ENCODE data around the gene RRAS2. TPM values are rescaled to one million over a fixed set of nuclear protein-coding genes. Genes with fewer than 3 reads are reported as not detected.
"Not testable (repeated sequence)": the region's sequence is repeated elsewhere in the genome, so short reads cannot be mapped to it uniquely, and the experiment has no call there.

The RRAS2 gene
- total RNA-seq, 1 donor from 2014 or later: 51.9 TPM

GRCh38 chr11:14254533-14255237 is 104.3 kb downstream of the RRAS2 start:
- DNase-seq (ENCODE audit: low spot score in 2 of 2, unreplicated experiment in 2 of 2): peak in 1 of 2 experiments; percentile 28
- no peaks in the 10 kb centered on the region for H3K36me3 Mint-ChIP-seq
- H3K9me3 Mint-ChIP-seq: no peaks in the 10 kb centered on the region
- H3K4me3 Mint-ChIP-seq: no peak overlapping the region
- no peak overlapping the region for H3K27ac Mint-ChIP-seq
- H3K4me1 Mint-ChIP-seq: no peaks in the 10 kb centered on the region
- peaks cover 6% of the 10 kb centered on the region for H3K27me3 Mint-ChIP-seq (ENCODE audit: low read depth)
- no peak for TF ChIP-seq CTCF (IDR thresholded peaks at IDR 0.05; ENCODE audit: unreplicated experiment)

GRCh38 chr11:14253840-14254239 is 105.1 kb downstream of the RRAS2 start:
- Mint-ChIP-seq H3K4me3 (no peak overlapping the region), H3K4me1 (no peaks in the 10 kb centered on the region), H3K9me3 (no peaks in the 10 kb centered on the region), H3K27ac (no peak overlapping the region), H3K36me3 (no peaks in the 10 kb centered on the region), H3K27me3 (ENCODE audit: low read depth) (peaks cover 4% of the 10 kb centered on the region)
- DNase-seq (ENCODE audit: low spot score in 2 of 2, unreplicated experiment in 2 of 2): peak in 1 of 2 experiments; percentile 3
- no peak for TF ChIP-seq CTCF (IDR thresholded peaks at IDR 0.05; ENCODE audit: unreplicated experiment)

GRCh38 chr11:14253421-14253820 is 105.6 kb downstream of the RRAS2 start:
- TF ChIP-seq CTCF (IDR thresholded peaks at IDR 0.05; ENCODE audit: unreplicated experiment): no peak
- H3K4me3 Mint-ChIP-seq: no peak overlapping the region
- H3K27ac Mint-ChIP-seq: no peak overlapping the region
- peaks cover 4% of the 10 kb centered on the region for H3K27me3 Mint-ChIP-seq (ENCODE audit: low read depth)
- H3K4me1 Mint-ChIP-seq: no peaks in the 10 kb centered on the region
- H3K36me3 Mint-ChIP-seq: no peaks in the 10 kb centered on the region
- no peak for DNase-seq (ENCODE audit: low spot score in 2 of 2, unreplicated experiment in 2 of 2)
- H3K9me3 Mint-ChIP-seq: no peaks in the 10 kb centered on the region

GRCh38 chr11:14252501-14252900 is 106.5 kb downstream of the RRAS2 start:
- H3K27me3 Mint-ChIP-seq (ENCODE audit: low read depth): peaks cover 10% of the 10 kb centered on the region
- H3K36me3 Mint-ChIP-seq; H3K4me3 Mint-ChIP-seq; H3K27ac Mint-ChIP-seq; DNase-seq (ENCODE audit: low spot score in 2 of 2, unreplicated experiment in 2 of 2); H3K9me3 Mint-ChIP-seq; H3K4me1 Mint-ChIP-seq: not testable (repeated sequence)

- peaks cover 13% of the 10 kb centered on the region for H3K27me3 Mint-ChIP-seq (ENCODE audit: low read depth)
Observed at GRCh38 chr11:14251754-14252153, 107.2 kb downstream of the RRAS2 start.

More at GRCh38 chr11:14251754-14252153, 107.2 kb downstream of the RRAS2 start:
- Mint-ChIP-seq H3K4me1 (no peaks in the 10 kb centered on the region), H3K9me3 (no peaks in the 10 kb centered on the region), H3K36me3 (no peaks in the 10 kb centered on the region), H3K27ac (no peak overlapping the region), H3K4me3 (no peak overlapping the region)
- no peak for DNase-seq (ENCODE audit: low spot score in 2 of 2, unreplicated experiment in 2 of 2)
- no peak for TF ChIP-seq CTCF (IDR thresholded peaks at IDR 0.05; ENCODE audit: unreplicated experiment)
